ENCODE data around the gene FRMD6.
"Not testable (repeated sequence)": the region's sequence is repeated elsewhere in the genome, so short reads cannot be mapped to it uniquely, and the experiment has no call there.

The FRMD6 gene

DNA sequence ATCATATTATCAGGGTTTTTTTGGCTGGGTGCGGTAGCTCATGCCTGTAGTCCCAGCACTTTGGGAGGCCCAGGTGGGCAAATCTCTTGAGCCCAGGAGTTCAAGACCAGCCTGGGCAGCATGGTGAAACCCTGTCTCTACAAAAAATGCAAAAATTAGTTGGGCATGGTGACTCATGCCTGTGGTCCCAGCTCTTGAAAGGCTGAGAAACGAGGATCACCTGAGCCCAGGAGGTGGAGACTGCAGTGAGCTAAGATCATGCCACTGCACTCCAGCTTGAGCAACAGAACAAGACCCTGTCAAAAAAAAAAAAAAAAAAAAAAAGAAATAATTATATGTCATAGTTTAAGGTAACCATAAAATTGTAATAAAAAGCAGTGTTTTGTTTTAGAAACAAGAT, 18.4 kb upstream of the FRMD6 start:
- DNase-seq = not testable (repeated sequence)

DNA sequence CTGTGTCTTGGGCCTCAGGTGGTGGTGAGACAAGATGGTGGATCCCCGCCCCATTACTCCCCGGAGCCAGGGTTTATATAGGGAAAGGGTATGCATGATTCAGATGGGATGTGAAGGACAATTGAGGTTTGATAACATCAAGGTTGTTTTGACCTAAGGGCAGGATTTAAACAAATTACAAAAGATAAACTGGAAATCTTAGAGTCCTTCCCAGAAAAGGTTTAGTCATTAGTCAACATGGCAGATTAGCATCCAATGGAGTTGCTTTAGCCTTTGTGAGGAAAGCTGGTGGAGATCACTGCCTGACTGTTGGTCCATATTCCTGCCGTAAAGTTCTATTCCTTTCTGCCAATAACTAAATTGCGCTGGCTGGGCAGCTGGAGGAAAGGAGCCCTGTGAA, 15.6 kb upstream of the FRMD6 start:
- no peak for DNase-seq

- no peak for DNase-seq
Observed at GRCh38 chr14:51638071-51638944, 13.4 kb upstream of the FRMD6 start.

GRCh38 chr14:51639668-51640316, 11.9 kb upstream of the FRMD6 start:
- no peak for DNase-seq

DNA sequence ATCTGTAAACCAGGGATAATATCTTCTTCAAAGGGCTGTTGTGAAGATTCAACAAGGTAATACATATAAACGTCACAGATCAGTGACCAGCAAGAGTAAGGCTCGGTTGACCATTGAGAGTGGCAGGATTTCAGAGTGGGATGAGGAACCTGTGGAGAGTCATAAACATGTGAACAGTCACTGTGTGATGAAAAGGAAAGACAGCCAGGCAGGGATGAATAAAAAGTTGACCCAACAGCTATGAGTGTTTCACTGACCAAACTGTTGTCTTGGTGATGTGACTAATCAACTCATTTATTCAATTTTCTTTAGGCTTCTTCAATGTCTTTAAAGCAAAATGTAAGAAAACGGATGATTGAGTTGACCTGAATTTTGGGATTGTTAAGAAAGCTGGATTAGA, 8.6 kb upstream of the FRMD6 start:
- DNase-seq = no peak

DNA sequence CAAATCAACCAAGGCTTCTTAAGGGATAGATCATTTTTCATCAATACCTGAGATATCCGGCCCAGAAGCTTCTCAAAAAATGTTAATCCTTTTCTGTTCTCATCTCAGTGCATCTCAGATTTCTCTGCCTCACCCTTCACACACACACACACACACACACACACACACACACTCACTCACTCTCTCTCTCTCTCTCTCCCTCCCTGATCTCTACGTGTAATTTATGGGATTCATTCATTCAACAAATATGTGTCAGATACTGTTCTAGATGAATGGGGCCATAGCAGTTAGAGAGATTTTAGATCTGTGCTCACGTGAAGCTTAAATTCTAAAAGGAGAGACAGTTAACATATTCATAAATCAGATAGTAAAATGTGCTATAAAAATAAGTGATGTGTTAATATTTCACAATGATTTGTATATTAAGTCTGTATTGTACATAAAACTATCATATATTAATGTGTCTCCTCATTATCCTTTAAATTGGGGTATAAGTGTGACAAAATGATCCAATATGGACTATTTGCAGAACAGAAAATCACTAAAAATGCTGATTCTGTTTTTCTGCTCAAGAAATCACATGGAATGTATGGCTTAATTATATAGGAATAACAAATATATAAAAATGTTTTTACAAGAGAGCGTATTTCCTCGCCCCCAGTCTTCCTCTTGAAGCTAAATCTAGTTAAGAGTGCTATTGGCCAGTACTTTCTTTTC, 7.3 kb upstream of the FRMD6 start:
- no peak for DNase-seq

- DNase-seq = no peak
Observed at GRCh38 chr14:51648296-51648695, 3.4 kb upstream of the FRMD6 start.

- DNase-seq = peak; percentile 18
Observed at GRCh38 chr14:51650716-51651387, 858 bp upstream of the FRMD6 start.

DNA sequence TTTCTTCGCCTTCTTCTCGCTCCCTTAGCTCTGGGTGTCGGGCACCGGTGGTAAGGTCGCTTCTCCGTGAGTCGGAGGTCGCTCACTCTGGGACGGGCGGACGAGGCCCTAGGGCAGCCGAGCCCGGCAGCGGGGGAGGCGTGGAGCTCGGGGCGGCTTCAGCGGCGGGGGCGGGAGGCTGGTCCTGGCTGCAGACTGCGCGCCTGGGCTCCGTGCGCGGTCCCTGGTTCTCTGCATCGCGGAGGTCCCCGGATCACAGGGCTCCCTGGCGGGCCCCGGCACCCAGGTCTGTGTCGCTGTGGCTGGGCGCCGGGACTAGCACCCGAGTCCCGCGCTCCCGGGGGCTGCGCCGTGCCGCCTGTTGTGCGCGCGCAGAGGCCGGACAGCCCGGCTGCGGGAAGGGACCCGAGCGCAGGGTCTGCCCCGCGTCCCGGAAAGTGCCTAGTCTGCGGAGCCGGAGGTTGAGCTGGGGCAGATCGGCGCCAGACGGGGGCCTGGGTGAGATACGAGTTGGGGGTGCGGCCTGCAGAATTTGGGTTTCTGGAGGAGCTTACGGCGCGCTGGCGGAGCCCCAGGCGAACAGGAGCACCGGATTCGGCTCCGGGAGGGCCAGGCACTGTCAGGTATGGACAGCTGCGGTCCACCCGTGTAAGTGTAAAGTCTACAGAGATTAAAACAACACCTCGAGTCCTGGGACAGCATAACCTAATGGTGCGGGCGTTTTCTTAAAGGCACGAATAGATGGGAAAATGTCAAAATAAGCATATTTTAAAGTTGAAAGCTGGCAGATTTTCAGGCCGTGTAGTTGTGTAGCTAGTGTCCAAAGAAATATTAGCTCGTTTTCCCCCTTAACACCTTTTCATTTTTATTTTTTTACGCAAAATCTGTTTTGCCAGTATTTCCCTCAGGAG, 713 bp downstream of the FRMD6 start:
- peak; percentile 70 for DNase-seq

- DNase-seq = peak; percentile 16
Observed at GRCh38 chr14:51653079-51653774, 1.5 kb downstream of the FRMD6 start.

- no peak for DNase-seq
Observed at GRCh38 chr14:51653775-51654532, 2.2 kb downstream of the FRMD6 start.

- no peak for DNase-seq
Observed at GRCh38 chr14:51654533-51654845, 2.8 kb downstream of the FRMD6 start.

DNA sequence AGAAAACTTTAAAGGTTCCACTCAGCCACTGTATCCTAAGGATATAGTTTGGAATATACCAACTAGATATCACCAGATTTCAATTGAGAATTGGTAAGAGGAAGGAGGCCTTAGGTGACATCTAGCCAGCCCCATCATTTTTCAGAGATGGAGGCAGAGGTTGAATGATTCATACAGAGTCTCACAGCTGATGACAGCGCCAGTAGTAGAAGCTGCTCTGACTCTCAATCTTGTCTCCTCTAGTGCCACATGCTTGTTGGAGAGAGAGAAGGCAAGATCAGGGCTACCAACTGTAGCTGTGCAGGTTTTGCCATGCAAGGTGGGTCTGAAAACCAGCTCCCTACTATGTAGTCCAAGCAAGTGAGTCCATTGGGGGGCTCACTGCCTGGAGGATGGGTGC, 6.1 kb downstream of the FRMD6 start:
- DNase-seq = no peak

- DNase-seq = no peak
Observed at GRCh38 chr14:51658441-51659173, 6.9 kb downstream of the FRMD6 start.

DNA sequence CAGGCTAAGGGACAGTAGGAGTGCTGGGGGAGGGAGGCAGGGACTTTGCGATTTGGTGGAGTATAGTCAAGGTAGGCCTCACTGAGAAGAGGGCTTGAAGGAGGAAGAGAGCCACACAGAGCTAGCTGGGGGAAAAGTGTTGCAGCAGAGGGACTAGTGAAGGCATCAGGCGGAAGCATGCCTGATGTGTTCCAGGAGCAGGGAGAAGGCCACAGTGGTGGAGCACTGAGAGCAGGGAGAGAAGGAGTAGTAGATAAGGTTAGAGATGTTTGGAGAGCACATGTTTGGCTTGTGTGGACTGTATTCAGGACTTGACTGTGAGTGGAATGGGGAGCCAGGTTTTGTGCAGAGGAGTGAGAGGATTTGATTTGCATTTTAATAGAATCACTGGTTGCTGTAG, 9.0 kb downstream of the FRMD6 start:
- DNase-seq = no peak

- no peak for DNase-seq
Observed at GRCh38 chr14:51661504-51661903, 9.8 kb downstream of the FRMD6 start.

DNA sequence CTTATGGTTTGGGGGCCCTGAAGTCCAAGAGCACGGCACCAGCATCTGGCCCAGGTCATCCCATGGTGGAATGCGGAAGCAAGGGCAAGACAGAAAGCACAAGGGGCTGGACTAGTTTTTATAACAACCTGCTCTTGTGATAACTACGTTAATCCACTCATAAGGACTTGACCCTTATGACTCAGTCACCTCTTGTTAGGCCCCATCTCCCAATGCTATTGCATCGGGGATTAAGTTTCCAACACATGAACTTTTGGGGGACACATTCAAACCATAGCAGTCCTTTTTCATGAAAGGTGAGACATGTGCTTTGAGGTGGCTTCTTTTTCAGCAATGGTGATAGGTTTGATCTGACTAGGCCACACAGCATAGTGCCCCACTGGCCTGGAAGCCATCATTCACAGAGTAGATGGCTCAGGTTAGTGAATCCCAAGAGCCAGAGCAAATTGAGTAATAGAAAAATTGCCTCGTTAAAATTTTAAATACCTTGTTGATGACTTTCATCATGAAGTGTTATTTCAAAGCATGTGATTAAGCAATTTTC, 12.1 kb downstream of the FRMD6 start:
- no peak for DNase-seq

DNA sequence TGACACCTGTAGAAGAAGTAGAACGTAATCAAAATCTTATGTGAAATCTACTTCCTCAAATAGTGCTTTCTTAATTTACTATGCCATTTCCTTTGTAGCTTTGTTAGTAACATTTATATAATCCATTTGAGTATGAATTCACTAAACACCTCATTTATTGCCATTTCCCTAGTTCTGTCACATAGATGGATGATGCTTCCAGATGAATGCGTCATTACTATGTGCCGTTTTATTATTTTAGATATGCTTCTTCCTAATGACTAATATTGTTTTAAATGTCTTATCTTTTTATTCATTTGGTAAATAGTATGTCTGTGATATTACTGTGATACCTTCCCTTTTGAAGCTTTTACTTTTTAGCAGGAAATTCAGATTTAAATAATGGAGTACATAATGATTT, 14.4 kb downstream of the FRMD6 start:
- DNase-seq = no peak

- no peak for DNase-seq
Observed at GRCh38 chr14:51666826-51667225, 15.1 kb downstream of the FRMD6 start.

DNA sequence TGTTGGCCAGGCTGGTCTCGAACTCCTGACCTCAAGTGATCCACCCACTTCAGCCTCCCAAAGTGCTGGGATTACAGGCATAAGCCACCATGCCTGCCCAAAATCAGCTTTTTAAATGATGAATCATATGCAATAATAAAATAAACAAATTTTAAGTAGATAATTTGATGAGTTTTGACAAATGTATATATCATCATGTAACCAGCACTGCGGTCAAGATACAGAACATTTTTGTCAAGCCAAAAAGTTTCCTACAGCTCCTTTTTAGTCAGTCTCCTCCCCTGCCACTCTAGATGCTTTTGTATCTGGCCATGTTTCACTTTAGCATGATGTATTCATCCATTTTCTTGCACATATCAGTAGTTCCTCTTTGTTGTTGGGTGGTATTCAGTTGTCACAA, 17.2 kb downstream of the FRMD6 start:
- no peak for DNase-seq
